H1 (cell line): Measurements from ENCODE around the gene ZNF184. TPM values are rescaled to one million over a fixed set of nuclear protein-coding genes. Genes with fewer than 3 reads are reported as not detected.

Source experiments
- TCF12 ChIP-seq: IDR thresholded peaks from 2 replicates; pipeline ENCODE4 v1.6.1; 2011; ENCODE audit warnings: low read depth, mild to moderate bottlenecking, low read length
- polyA plus RNA-seq, 7 experiments: library from polyadenylated mRNA; depleted of rRNA in 3 of 7; stranded (reverse) in 5 of 7; unstranded in 2 of 7; fragments of >200 nt in 5 of 7; fragments of 200-250 nt in 2 of 7; gene quantifications; 1 replicate in 5 of 7; 2 replicates in 1 of 7; 4 replicates in 1 of 7; pipeline versions ENCODE4 v1.2.1 to v1.2.3, GENCODE V29; 2011 to 2013; ENCODE audit warnings: missing spikeins in 2 of 7, mixed read lengths in 2 of 7
- total RNA-seq: library from RNA; stranded (reverse); fragmentation: NEBNext Ultra II Directional; extraction: Animal tissue kit (Norgen Biotek cat#: 25700); gene quantifications from 2 replicates; pipeline ENCODE4 v1.2.1, GENCODE V29; 2021

Gene ZNF184
- total and polyA plus RNA-seq, 2 of the 8 experiments (the other 6 are each of a cell fraction or from before 2014, with no cell fraction given) = 1.9 to 12.3 TPM

GRCh38 chr6:27428966-27429365, 43.9 kb downstream of the ZNF184 start (continued):
- no peak for TF ChIP-seq TCF12
- TF ChIP-seq, all 59 proteins: peak for 0
